HCT116 (cell line): ENCODE results near the gene TBXAS1.

ENCODE experiments used
- CTCF ChIP-seq, 3 experiments: fragments of 200-600 bp in 1 of 3; sonication (generic) in 1 of 3; IDR thresholded peaks in 2 of 3; conservative IDR thresholded peaks in 1 of 3; 2 replicates each; pipeline ENCODE4 v1.5.1; 2012 to 2017; ENCODE audit warnings: low read depth in 2 of 3, low read length in 2 of 3, antibody characterized with exemption in 1 of 3, borderline replicate concordance in 1 of 3, control low read depth in 1 of 3, mild to moderate bottlenecking in 1 of 3, mixed read lengths in 1 of 3, mixed run types in 1 of 3, moderate library complexity in 1 of 3; ENCODE audit not compliant: insufficient read depth in 1 of 3
- EZH2 ChIP-seq: fragments of 200-600 bp; sonication (generic); IDR thresholded peaks from 2 replicates; pipeline ENCODE4 v1.6.1; 2017; ENCODE audit warnings: antibody characterized with exemption, mixed run types
- POLR2A ChIP-seq: IDR thresholded peaks from 2 replicates; pipeline ENCODE4 v1.7.0; 2011; ENCODE audit warnings: borderline replicate concordance; ENCODE audit not compliant: insufficient read depth, insufficient read length; ENCODE audit errors: extremely low read depth
- SRF ChIP-seq: IDR thresholded peaks from 2 replicates; pipeline ENCODE4 v1.6.1; 2012; ENCODE audit warnings: low read depth
- YY1 ChIP-seq: IDR thresholded peaks from 2 replicates; pipeline ENCODE4 v1.6.1; 2011; ENCODE audit warnings: low read length, low read depth, moderate library complexity, mild to moderate bottlenecking; ENCODE audit not compliant: insufficient replicate concordance; ENCODE audit errors: extremely low read depth
- ZBTB33 ChIP-seq: IDR thresholded peaks from 2 replicates; pipeline ENCODE4 v1.6.1; 2011; ENCODE audit warnings: mild to moderate bottlenecking, low read length, moderate library complexity; ENCODE audit not compliant: insufficient replicate concordance; ENCODE audit errors: extremely low read depth

GRCh38 chr7:140017543-140017942 is 188.5 kb downstream of the TBXAS1 start:
- TF ChIP-seq ZBTB33 (no peak), CTCF (IDR thresholded peaks at IDR 0.05 in 2 of 3, conservative IDR thresholded peaks at IDR 0.05 in 1 of 3; ENCODE audit: borderline replicate concordance in 1 of 3, insufficient read depth in 1 of 3, low read depth in 2 of 3, low read length in 2 of 3) (no peak), EZH2 (no peak), SRF (no peak), POLR2A (no peak), YY1 (no peak)
